GM19455 (cell line): ENCODE data around the gene FIBCD1.

Experiments used
- ATAC-seq: cut with Tn5 transposase; IDR thresholded peaks from one replicate; pipeline ENCODE4 v1.9.1; 2021; ENCODE audit not compliant: unreplicated experiment

The FIBCD1 gene

DNA sequence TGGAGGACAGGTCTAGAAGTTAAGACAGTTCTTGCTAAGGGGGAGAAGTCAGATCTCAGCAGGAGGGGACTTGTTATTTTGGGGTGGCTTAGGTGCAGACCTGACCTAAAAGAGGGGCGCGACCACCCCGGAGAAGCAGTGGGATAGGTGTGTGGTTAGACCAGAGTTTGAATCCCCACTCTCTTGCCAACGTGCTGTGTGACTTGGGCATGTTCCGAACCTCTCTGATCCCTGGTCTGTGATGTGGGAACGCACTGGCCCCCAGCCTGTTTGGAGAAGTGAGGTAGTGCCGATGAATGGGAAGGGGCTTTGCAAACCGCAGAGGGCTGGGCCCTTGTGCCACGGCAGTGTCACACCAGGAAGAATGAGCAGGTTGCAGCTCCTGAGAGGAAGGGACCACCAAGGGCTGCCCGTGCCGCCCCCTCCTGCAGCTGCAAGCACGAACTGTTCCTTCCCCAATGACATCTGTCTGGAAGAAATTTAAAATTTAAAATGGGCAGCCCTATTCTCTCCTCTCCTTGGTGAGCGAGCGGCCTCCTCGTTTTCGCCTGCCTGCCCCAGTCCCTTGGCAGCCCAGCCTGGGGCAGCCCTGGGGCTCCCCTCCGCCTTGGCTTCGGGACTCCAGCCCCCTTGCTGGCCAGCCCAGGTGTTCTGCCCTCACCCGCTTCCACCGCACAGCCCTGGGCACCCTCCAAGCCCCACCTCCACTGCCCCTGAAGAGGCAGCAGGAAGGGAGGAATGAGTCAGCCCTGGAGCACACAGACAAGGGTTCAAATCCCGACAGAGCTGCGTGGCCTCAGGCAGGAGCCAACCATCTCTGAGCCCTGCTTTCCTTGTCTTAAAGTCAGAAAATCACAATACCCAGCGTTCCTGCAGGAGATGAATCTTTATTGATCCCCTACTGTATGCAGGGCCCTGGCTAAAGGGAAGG, 1.6 kb downstream of the FIBCD1 start:
- no peak for ATAC-seq

DNA sequence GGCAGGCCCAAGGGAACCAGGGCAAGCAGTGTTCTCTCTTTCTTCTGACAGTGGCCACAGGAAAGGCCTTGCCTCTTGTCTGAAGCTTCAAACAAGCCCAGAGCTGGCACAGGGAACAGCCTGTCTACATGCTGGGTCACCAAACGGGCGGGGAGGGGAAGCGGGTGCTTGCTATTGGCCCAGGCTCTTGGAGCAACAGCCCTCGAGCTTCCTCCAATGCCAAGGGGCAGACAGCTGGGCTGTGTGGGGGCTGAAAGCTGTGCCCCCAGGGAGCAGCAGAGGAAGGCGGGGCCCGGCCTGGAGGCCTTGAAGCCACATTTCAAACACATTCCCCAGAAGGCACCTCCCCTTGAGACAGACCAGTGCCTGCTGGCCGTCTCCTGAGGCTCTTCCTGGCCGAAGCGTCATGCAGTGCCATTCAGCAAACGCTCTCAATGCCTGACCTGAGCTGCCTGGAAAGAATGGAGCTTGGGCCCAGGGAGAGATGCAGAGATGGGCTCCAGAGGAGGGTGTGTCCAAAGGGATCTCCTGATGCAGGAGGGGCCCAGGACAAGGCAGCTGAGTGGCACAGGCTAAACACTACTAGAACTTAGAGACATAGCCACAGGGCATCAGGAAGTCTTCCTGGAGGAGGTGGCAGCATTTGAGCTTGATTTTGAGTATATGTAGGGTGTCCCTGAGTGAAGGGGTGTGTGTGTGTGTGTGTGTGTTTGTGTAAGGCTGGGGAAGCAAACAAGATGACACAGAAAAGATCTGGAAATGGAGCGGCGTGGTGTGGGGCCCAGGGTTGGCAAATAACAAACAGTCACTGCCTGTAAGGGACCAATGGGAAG, 2.5 kb downstream of the FIBCD1 start:
- no peak for ATAC-seq

DNA sequence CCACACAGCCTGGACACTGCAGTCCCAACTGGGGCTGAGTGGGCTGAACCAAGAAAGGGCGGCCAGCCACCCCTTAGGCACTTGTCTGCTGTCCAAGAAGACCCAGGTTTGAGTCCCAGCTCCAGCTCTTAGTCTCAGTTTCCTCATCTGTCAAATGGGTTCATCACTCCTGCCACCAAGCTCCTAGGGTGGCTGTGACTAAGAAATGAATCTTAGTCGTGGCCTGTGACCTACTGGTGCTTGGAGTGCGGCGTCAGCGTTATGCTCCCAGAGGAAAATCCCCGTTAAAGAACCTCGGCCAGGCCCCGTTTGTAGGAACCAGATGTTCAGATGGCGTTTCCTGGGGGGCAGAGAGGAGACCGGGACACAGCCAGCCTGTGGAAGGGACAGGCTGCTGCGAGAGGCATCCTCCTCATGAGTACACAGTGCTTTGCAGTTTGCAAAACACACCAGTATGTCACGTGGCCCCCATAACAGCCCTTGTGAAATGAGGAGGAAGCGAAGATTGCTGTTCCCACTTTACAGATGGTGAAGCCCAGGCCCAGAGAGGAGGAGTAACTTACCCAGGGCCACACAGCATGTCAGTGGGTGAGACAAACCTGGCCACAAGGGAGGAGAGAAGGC, 3.3 kb downstream of the FIBCD1 start:
- ATAC-seq, result no peak

DNA sequence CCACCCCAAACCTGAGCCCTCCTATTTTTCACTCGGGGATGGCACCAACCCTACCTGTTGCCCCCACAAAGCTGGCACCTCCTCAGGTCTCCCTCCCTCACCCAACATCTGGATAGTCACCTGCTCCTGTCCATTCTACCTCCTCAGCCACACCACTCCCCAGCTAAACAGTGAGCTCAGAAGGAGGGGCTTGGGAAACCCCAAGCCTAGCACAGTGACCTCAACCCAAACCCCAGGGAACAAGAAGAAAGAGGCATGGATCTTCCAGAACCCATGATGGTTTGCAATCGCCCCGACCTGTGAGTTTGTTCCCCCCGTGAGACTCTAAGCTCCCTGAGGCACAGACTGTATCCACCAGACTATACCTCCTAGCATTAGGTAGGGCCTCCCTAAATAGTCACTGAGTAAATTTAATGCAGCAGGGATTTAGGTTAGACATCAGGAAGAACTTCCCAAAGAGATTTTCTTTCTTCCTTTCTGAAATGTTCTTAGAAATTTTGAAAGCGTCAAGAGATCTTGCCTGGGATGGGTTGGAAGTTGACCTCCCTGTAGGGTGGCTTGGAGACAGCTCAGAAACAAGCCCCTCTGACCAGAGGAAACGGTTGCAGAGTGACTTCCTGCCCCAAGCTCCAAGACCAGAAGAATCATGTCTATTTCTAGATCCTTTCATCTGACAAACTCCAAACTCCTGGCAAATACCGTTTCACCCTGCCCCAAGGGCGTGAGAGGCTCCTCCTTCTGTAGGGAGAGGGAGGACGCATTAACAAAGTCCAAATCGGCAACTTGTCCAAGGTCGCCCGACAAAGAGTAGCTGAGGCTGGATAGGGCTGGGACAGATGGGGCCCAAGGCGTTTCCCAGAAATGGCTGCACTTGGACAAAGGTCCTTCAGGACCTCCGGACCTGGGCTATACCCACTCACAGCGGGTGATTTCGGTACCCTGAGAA, 4.1 kb downstream of the FIBCD1 start:
- no peak for ATAC-seq

DNA sequence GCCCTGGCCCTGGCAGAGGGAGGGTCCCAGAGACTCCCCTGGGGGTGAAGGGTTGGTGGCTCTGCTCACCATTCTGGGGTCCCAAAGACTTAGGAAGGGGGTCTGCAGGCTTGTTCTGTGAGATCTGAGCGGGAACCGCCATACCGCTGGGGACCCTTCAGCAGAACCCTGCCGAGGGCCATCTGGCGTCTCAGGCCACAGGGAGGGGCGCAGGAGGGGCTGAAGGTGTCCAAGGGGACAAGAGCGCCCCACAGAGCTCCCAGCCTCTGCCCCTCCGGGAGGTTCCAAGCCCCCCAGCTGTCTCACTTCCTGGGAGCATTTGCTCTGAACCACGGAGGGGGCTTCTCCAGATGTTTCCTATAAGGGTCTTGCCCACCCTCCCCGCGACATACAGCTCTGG, 4.8 kb downstream of the FIBCD1 start:
- ATAC-seq, result no peak

DNA sequence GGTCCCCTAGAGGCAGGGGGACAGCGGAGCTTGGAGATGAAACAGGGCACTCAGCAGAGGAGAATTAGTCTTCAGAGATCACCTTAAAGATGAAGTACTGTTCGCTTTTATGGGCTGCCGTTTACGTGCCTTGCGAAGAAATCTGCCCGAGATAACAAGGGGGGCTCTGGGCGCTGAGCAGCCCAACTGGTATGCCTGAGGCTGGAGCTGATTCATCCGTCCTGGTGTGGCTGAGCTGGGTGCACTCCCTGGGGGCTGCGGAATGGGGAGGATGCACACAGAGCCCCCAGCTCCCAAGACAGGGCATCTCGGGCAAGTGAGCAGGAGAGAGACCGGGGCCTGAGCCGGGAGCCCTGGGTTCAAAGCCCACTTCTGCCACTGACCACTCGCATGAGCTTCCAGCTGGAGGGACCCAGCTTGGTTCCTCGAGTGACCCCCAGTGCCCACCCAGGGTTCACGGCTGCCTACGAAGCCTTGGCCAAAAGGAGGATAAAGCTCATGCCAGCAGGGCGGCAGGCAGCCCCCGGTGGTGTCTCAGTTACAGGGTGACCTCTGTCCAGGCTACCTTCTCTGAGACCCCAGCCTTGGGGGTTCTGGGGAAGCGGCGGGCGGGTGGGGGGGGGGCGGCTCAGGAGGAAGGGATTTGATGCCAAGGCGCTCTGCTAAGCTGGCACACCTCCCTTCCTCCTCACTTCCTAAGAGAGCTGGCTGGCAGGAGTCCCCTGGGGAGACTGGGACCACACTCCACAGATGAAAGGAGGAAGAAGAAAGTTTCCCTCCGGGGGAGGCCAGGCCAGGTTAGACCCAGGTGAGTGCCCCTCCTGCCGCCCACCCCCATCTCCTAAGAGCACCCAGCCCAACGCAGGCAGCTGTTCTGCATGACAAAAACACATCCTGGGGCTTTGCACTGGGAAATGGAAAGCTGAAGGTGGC, 5.7 kb downstream of the FIBCD1 start:
- no peak for ATAC-seq

DNA sequence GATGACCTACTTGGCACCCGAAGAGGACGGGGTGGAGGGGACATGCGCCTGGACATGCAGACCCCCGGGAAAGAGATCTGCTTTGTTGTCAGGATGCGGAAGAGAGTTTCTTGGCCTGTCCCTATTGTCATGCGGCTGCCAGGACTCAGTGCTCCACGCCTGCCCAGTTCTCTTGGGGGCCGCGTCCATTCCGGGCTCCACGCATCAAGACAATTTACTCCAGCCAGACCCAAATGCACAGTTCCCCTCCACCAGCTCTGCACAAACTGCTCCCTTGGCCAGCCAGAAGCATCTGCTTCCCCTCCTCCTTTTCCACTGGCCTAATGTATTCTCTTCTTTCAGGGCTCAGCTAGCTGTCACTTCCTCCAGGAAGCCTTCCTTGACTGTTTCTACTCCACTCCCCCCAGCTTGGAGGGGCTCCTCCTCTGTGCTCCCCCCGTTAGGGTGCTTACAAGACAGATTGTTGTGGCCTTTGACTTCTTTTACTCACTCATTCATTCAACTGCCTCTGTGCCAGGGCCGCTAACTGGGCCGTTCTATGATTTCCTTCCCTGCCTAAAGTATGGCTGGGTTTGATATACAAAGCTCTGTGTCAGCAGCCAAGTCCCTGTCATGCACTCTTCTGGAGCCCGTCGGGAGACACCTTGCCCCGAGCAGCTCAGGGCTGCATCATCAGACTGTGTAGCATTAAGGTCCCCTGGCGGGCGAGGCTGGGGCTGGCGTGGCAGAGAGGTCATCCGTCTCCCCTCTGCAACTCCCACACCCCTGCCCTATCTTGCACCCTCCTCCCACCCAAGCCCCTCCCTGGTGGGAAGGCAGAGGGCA, 6.6 kb downstream of the FIBCD1 start:
- ATAC-seq, result no peak

DNA sequence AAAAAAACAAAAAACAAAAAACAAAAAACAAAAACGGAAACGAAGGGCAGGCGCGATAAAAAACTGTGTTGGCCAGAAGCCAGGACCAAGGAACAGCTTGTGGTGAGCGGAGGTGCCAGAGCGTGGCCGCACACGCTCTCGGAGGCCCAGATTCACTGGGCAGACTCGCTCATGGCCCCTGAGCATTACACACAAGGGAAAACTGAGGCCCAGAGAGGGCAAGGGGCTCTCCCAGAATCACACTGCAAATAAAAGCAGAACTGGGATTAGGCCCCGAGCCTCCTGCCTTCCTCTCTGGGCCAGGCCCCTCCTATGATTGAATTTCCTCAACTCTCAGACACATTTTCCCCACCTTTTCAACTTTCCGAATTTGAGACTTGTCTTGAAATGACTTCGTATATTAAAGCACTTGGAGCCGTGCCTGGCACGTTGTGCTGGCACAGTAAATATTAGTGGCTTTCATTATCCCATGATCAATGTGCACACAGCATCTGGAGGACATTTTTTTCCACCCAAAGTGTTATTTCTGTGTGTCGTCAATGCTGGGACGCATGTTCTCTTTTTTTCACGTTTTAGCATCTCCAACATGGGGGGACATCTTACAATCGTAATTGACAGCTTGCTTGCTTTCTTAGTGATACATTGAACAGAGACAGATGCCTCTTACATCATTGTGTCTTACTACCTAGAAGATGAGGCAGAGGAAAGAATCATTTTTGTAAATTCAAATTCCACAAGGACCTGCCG, 7.4 kb downstream of the FIBCD1 start:
- no peak for ATAC-seq

DNA sequence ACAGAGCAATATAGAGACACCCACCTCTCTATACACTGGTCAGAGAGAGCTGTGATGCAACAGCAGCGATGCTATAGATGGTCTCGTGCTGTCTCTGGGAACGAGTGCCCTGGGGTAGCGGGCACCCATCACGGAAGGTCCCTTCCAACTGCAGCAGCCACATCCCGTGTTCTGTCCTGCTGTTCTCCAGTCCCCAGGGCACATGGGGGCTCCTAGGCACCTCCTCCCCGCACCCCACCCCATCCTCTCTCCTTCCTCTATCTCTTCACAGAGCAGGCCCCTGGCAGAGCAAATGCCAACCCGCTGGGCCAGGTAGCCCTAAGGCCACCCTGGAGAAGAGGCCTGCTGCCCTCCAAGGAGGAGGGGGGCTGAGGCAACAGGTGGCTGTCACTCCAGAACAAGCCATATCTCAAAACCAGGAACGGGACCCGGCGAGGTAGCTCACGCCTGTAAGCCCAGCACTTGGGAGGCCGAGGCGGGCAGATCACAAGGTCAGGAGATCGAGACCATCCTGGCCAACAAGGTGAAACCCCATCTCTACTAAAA, 8.2 kb downstream of the FIBCD1 start:
- ATAC-seq, result no peak

DNA sequence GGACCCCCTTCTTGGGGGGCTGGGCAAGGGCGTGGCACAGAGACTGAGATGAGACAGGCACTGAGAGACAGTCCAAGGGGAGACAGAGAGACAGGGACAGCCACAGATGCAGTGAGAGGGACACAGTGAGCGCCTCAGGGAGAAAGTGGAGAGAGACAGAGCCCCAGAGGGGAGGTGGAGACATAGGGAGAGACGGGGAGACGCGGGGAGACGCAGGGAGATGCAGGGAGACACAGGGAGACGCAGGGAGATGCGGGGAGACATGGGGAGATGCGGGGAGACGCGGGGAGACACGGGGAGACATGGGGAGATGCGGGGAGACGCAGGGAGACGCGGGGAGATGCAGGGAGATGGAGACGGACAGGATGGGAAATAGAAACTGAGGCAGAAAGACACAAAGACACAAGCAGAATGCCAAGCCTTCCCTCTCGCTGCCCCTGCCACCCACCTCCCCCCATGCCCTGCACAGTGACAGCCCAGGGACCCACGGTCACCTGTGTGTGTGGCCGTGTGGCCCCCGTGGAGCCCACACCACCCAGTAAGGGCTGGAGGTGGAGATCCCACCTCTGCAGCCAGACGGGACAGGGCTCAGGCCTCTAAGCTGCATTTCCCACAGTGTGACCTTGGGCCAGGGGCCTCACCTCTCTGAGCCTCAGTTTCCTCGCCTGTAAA, 8.8 kb downstream of the FIBCD1 start:
- no peak for ATAC-seq

DNA sequence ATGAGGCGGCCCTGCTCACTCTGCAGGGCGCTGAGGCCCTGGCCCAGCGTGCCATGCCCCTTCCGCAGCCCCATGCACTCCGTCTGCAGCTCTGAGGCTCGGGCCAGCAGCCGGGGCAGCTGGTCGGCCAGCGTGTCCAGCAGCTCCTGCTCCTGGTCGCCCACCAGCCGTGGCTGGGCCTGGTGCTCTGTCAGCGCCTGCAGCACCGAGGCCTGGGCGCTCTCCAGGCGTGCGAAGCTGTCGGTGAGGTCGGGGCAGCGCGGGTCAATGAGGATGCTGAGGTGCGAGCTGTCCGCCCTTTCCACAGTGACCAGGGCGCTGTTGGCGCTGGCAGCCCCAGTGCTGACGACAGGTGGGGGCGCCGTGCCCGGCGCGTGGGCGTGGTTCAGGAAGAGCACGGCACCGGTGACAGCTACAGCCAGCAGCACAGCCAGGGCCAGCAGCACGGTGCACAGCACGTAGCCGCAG, 9.4 kb downstream of the FIBCD1 start:
- no peak for ATAC-seq

DNA sequence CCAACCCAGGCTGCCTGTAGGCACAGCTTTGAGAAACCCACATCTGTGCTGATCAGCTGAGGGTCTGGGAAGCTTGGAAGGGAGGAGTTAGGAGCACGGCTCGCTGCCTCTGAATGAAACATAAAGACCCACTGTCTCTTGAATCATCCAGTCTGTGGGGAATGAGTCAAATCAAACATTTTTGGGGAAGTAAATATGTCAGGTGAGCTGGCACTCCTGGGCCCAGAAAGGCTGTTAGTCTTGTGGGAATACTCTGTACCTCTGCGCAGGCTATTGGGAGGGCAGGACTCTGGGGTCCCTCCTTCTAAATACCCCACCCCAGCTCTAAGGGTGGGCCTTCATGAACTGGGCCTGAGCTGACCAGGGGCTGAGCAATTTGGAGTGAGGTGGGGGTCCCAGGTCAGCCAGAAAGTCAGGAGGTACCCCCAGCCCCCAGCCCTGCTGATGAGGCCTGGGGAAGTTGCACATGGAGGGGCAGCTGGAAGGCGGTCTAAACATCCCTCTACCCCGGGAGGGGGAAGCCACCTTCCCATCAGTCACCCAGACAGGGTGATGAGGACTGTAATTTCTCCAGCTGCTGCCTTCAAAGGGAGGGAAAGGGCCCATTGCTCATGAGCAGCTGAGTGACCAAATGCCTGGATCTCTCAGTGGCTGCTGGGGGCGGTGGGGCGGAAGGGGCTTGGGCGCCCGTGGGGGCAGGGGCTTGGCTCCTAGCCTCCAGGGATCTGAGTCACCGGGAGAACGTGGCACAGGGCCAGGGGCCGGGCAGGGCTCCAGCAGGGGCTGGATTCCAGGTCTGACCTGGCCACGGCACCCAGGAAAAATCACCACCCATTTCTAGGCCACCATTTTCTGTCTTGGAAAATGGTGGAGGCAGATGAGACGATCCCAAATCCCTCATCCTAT, 10.8 kb downstream of the FIBCD1 start:
- no peak for ATAC-seq

DNA sequence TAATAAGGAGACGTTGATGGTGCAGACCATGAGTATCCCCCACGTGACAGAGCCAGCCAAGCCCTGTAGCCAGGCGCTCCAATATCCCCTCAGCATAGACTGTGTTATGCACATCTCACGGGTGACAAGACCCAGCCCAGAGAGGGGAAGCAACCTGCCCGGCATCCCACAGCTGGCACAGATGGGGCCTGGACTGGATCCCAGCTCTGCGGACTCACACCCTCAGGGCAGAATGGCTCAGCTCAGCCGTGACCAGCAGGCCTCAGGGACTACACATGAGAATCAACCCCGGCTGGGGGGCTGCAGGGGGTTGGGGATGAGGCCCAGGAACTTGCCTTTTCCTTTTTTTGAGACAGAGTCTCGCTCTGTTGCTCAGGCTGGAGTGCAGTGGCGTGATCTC, 11.7 kb downstream of the FIBCD1 start:
- no peak for ATAC-seq

DNA sequence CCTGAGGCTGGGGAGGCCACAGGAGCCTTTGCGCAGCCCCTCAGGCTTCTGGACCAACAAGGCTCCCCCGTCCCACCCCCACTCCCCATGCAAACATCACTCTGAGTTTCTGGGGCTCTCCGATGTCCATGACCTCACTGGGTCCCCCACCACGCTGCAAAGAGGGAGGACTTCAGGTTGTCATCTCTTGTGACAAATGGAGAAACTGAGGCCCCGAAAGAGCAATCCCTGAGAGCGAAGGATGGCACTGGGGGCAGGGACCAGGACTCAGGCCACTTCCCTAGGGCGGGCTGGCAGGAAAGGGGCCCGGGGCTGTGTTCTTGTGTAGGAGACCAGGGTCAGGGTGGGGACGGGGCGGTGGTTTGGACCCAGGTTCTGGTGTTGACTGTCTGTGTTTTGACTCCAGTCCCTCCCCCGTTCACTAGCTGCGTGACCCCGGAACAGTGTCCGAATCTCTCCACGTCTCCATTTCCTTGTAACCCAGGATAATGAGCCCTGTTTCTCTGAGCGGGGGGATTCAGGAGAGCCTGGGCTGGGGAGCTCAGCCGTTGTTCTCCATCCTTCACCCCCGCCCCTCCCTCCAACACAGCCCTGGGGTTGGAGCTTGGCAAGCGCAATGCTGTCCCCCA, 13.9 kb downstream of the FIBCD1 start:
- ATAC-seq, result no peak

DNA sequence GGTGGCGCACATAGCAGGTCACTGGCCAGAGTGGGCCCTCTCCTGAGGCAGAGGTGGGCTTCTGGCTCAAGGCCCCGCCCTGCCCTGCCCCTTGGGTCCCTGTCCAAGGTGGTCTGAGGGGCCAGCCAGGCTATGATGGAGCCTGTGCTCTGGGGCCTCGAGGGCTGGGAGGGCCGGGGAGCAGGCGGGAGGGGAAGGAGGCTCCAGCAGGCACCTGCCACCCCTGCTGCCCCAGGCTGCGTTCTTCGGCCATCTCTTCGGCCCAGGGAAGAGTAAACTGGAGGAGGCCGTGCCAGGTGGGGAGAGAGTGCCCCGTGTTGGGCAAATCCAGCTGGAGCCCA, 14.6 kb downstream of the FIBCD1 start:
- ATAC-seq, result no peak
